ENCODE results near the gene FLYWCH1. TPM values are rescaled to one million over a fixed set of nuclear protein-coding genes. Genes with fewer than 3 reads are reported as not detected.

FLYWCH1 gene
- total and polyA plus RNA-seq, 2 experiments from 2014 or later = 16.0 to 44.7 TPM

DNA sequence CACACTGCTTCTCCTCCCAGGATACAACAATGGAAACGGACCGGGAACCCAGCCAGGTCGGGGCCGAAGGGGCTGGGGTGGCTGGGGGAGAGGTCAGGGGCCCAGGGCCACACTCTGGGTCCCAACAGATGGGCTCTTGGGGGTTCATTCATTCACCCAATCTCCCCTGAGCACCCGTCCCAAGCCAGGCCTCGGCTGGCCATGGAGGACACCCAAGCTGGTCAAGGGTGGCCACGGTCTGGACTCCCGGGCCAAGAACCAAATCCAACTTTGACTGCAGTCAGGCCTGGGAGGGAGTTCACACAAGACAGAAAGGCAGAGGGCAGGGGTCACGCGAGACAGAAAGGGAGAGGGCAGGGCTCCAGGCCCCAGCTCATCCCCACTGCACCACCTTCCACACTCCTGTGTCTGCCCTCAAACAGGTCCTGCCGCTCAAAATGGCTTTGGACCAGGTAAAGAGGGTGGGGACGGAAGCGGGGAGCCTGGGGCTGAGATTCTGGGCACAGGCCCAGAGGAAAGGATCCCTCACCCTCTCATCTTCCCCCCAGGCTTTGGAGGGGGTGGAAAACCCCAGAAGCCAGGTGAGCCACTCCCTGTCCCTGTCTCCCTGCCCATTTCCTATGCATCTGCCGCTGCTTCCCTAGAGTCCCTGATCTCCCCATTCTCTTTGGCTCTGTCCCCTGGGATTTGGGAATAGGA is 80.8 kb downstream of the FLYWCH1 start:
- Histone ChIP-seq H3K27me3 (replicated peaks; ENCODE audit: insufficient read depth) (no peaks in the 10 kb centered on the region; the same call in 1 of the 2 replicates), H3K9ac (no peak overlapping the region), H4K20me1 (ENCODE audit: insufficient read depth) (no peaks in the 10 kb centered on the region), H3K9me2 (ENCODE audit: insufficient read depth) (no peaks in the 10 kb centered on the region), H3K4me1 (ENCODE audit: insufficient read depth) (no peaks in the 10 kb centered on the region), H3K4me3 (no peak overlapping the region), H3K9me3 (ENCODE audit: low read depth) (no peaks in the 10 kb centered on the region), H3K79me2 (ENCODE audit: insufficient read depth) (no peaks in the 10 kb centered on the region), H3K4me2 (ENCODE audit: unreplicated experiment) (no peak overlapping the region), H3K27ac (no peak overlapping the region), H3K36me3 (ENCODE audit: low read depth) (no peaks in the 10 kb centered on the region), H3F3A (ENCODE audit: insufficient read depth) (no peaks in the 10 kb centered on the region), H2AFZ (no peak overlapping the region)
- in situ Hi-C loops (cut with MboI) = no loop called here
- DNase-seq = no peak
- TF ChIP-seq EZH2 (IDR thresholded peaks at IDR 0.05; ENCODE audit: insufficient read depth, poor library complexity, severe bottlenecking) (no peak), EZH2phosphoT487 (IDR thresholded peaks at IDR 0.05; ENCODE audit: insufficient read depth, low read depth) (no peak)
- 83% methylated on average over 14 of the region's 14 CpGs for WGBS, 2 experiments (ENCODE audit: low coverage in 1 of 2, low lambda C conversion rate in 2 of 2, missing lambda C conversion rate in 2 of 2)

DNA sequence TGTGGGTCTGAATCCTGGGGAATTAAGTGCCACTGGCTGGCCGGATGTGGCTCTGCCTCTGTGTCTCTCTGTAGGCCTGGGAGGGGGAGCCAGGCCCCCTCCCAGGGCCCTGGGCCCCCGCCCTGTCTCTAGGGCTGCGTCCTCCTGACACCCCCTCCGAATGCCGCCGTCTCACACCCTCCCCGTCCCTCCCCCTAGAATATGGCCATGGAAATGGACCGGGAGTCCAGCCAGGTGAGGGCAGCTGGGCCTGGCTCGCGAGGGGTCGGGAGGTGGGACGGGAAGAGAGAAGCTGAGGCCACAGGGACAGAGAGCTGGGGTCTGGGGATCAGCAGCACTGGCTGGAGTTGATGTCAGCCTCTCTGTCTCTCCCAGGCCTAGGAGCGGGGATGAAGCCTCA is 84.6 kb downstream of the FLYWCH1 start:
- Histone ChIP-seq H3K4me2 (ENCODE audit: unreplicated experiment) (no peak overlapping the region), H3K9me2 (ENCODE audit: insufficient read depth) (no peaks in the 10 kb centered on the region), H3F3A (ENCODE audit: insufficient read depth) (no peaks in the 10 kb centered on the region), H3K9ac (no peak overlapping the region), H3K4me3 (no peak overlapping the region), H3K9me3 (ENCODE audit: low read depth) (no peaks in the 10 kb centered on the region), H4K20me1 (ENCODE audit: insufficient read depth) (no peaks in the 10 kb centered on the region), H3K36me3 (ENCODE audit: low read depth) (no peaks in the 10 kb centered on the region), H3K79me2 (ENCODE audit: insufficient read depth) (no peaks in the 10 kb centered on the region), H3K27ac (no peak overlapping the region), H2AFZ (no peak overlapping the region), H3K4me1 (ENCODE audit: insufficient read depth) (no peaks in the 10 kb centered on the region), H3K27me3 (replicated peaks; ENCODE audit: insufficient read depth) (no peaks in the 10 kb centered on the region)
- no peak for DNase-seq
- in situ Hi-C loops (cut with MboI) = no loop called here
- WGBS, 2 experiments (ENCODE audit: low coverage in 1 of 2, low lambda C conversion rate in 2 of 2, missing lambda C conversion rate in 2 of 2) = 77 to 91% methylated on average over 4 to 13 of the region's 13 CpGs
- TF ChIP-seq EZH2phosphoT487 (IDR thresholded peaks at IDR 0.05; ENCODE audit: insufficient read depth, low read depth) (no peak), EZH2 (IDR thresholded peaks at IDR 0.05; ENCODE audit: insufficient read depth, poor library complexity, severe bottlenecking) (no peak)

DNA sequence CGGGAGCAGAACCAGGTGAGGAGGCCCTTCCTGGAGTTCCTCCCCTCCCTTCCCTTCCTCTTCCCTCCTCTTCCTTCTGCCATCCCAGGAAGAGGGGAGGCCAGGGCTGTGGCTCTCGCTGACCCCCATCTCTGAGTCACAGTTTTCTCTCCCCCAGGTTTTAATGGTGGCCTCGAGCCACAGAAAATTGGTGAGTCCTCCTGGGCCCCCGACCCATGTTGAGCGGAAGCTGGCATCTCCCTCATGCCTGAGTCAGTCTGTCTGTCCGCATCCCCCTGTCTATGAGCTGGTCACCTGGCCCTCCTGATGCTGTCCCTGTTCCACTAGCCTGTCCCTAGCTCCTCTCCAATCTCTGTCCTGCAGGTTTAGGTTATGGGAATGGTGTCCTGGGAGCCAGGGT is 88.2 kb downstream of the FLYWCH1 start:
- no peaks in the 10 kb centered on the region for H3K9me2 ChIP-seq (ENCODE audit: insufficient read depth)
- no peaks in the 10 kb centered on the region for H4K20me1 ChIP-seq (ENCODE audit: insufficient read depth)
- no peak overlapping the region for H2AFZ ChIP-seq
- no peaks in the 10 kb centered on the region for H3K9me3 ChIP-seq (ENCODE audit: low read depth)
- H3K4me2 ChIP-seq (ENCODE audit: unreplicated experiment) = no peak overlapping the region
- H3K27ac ChIP-seq = no peak overlapping the region
- H3K36me3 ChIP-seq (ENCODE audit: low read depth) = no peaks in the 10 kb centered on the region
- 63 to 77% methylated on average over 6 of the region's 6 CpGs for WGBS, 2 experiments (ENCODE audit: low coverage in 1 of 2, low lambda C conversion rate in 2 of 2, missing lambda C conversion rate in 2 of 2)
- H3K4me1 ChIP-seq (ENCODE audit: insufficient read depth) = no peaks in the 10 kb centered on the region
- DNase-seq = no peak
- no peak overlapping the region for H3K4me3 ChIP-seq
- in situ Hi-C loops (cut with MboI) = no loop called here
- H3K79me2 ChIP-seq (ENCODE audit: insufficient read depth) = no peaks in the 10 kb centered on the region
- no peak overlapping the region for H3K9ac ChIP-seq
- no peak for TF ChIP-seq EZH2 (IDR thresholded peaks at IDR 0.05; ENCODE audit: insufficient read depth, poor library complexity, severe bottlenecking)
- no peak for TF ChIP-seq EZH2phosphoT487 (IDR thresholded peaks at IDR 0.05; ENCODE audit: insufficient read depth, low read depth)
- H3K27me3 ChIP-seq (replicated peaks; ENCODE audit: insufficient read depth) = no peaks in the 10 kb centered on the region
- no peaks in the 10 kb centered on the region for H3F3A ChIP-seq (ENCODE audit: insufficient read depth)

DNA sequence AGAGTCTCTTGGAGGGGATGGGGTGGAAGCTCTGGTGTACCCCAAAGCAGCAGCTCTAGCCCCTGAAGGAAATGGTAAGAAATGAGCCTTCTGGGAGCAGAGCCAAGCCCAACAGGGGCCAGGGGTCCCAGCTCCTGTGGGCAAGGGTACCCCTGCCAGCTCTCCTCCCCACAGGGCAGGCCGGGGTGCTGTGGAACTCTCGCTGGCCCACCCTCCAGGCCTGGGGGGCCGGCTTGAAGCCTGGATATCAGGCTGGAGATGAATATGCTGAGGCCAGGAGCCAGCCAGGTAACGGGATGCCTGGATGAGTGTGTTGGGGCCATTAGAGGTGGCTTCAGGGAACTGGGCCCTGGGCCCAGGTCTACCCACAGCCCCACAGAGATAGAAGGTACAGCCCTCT is 88.8 kb downstream of the FLYWCH1 start:
- Histone ChIP-seq H2AFZ (no peak overlapping the region), H3K9me2 (ENCODE audit: insufficient read depth) (no peaks in the 10 kb centered on the region), H3K9ac (no peak overlapping the region), H3K4me1 (ENCODE audit: insufficient read depth) (no peaks in the 10 kb centered on the region), H3K4me2 (ENCODE audit: unreplicated experiment) (no peak overlapping the region), H3K4me3 (no peak overlapping the region), H4K20me1 (ENCODE audit: insufficient read depth) (no peaks in the 10 kb centered on the region), H3K36me3 (ENCODE audit: low read depth) (no peaks in the 10 kb centered on the region), H3K27me3 (replicated peaks; ENCODE audit: insufficient read depth) (no peaks in the 10 kb centered on the region), H3K9me3 (ENCODE audit: low read depth) (no peaks in the 10 kb centered on the region), H3F3A (ENCODE audit: insufficient read depth) (no peaks in the 10 kb centered on the region), H3K79me2 (ENCODE audit: insufficient read depth) (no peaks in the 10 kb centered on the region), H3K27ac (no peak overlapping the region)
- DNase-seq = no peak
- TF ChIP-seq EZH2 (IDR thresholded peaks at IDR 0.05; ENCODE audit: insufficient read depth, poor library complexity, severe bottlenecking) = no peak
- in situ Hi-C loops (cut with MboI) = no loop called here
- WGBS, 2 experiments (ENCODE audit: low coverage in 1 of 2, low lambda C conversion rate in 2 of 2, missing lambda C conversion rate in 2 of 2) = 74 to 76% methylated on average over 4 of the region's 4 CpGs

Small RNA genes lying within 50 kb of the gene (small RNA-seq; reads per million reads assigned to genes)
- not detected for gene LINC00514 (ENCODE audit: low read depth, low replicate concordance)

Other genes with a start within 250 kb of the FLYWCH1 start
- 28.1 and 38.3 TPM in 2 replicates for gene KCTD5, start 229.4 kb upstream of the FLYWCH1 start, total RNA-seq (2014; rRNA removed; shearing (Covaris generic))
- 33.2 and 33.6 TPM in 2 replicates for gene KCTD5, start 229.4 kb upstream of the FLYWCH1 start, polyA plus RNA-seq (2016; fragmentation: Nextera tagmentation; extraction: Ambion mirVana)
- 0.76 TPM in 1 of 2 replicates, not detected in the other for gene PRSS27, start 191.7 kb upstream of the FLYWCH1 start, total RNA-seq (2014; rRNA removed; shearing (Covaris generic))
- 0.68 and 0.80 TPM in 2 replicates for gene PRSS27, start 191.7 kb upstream of the FLYWCH1 start, polyA plus RNA-seq (2016; fragmentation: Nextera tagmentation; extraction: Ambion mirVana)
- 42.6 and 53.6 TPM in 2 replicates for gene SRRM2, start 159.3 kb upstream of the FLYWCH1 start, total RNA-seq (2014; rRNA removed; shearing (Covaris generic))
- 173 and 202 TPM in 2 replicates for gene SRRM2, start 159.3 kb upstream of the FLYWCH1 start, polyA plus RNA-seq (2016; fragmentation: Nextera tagmentation; extraction: Ambion mirVana)
- gene ELOB, start 134.7 kb upstream of the FLYWCH1 start, total RNA-seq (2014; rRNA removed; shearing (Covaris generic)) = 320 and 713 TPM in 2 replicates
- gene ELOB, start 134.7 kb upstream of the FLYWCH1 start, polyA plus RNA-seq (2016; fragmentation: Nextera tagmentation; extraction: Ambion mirVana) = 565 and 586 TPM in 2 replicates
- gene PRSS33, start 124.4 kb upstream of the FLYWCH1 start, total RNA-seq (2014; rRNA removed; shearing (Covaris generic)) = not detected in 2 replicates
- gene PRSS33, start 124.4 kb upstream of the FLYWCH1 start, polyA plus RNA-seq (2016; fragmentation: Nextera tagmentation; extraction: Ambion mirVana) = not detected in 2 replicates
- gene PRSS41, start 113.5 kb upstream of the FLYWCH1 start, total RNA-seq (2014; rRNA removed; shearing (Covaris generic)) = not detected in 2 replicates
- gene PRSS41, start 113.5 kb upstream of the FLYWCH1 start, polyA plus RNA-seq (2016; fragmentation: Nextera tagmentation; extraction: Ambion mirVana) = not detected in 2 replicates
- gene PRSS21, start 94.7 kb upstream of the FLYWCH1 start, total RNA-seq (2014; rRNA removed; shearing (Covaris generic)) = not detected in 2 replicates
- gene PRSS21, start 94.7 kb upstream of the FLYWCH1 start, polyA plus RNA-seq (2016; fragmentation: Nextera tagmentation; extraction: Ambion mirVana) = not detected in 2 replicates
- gene ZG16B, start 81.6 kb upstream of the FLYWCH1 start, total RNA-seq (2014; rRNA removed; shearing (Covaris generic)) = not detected in 2 replicates
- not detected in 2 replicates for gene ZG16B, start 81.6 kb upstream of the FLYWCH1 start, polyA plus RNA-seq (2016; fragmentation: Nextera tagmentation; extraction: Ambion mirVana)
- gene PRSS22, start 53.8 kb upstream of the FLYWCH1 start, total RNA-seq (2014; rRNA removed; shearing (Covaris generic)) = not detected in 2 replicates
- gene PRSS22, start 53.8 kb upstream of the FLYWCH1 start, polyA plus RNA-seq (2016; fragmentation: Nextera tagmentation; extraction: Ambion mirVana) = not detected in 2 replicates
- gene FLYWCH2, start 28.7 kb upstream of the FLYWCH1 start, total RNA-seq (2014; rRNA removed; shearing (Covaris generic)) = 60.3 and 112 TPM in 2 replicates
- 48.6 and 53.6 TPM in 2 replicates for gene FLYWCH2, start 28.7 kb upstream of the FLYWCH1 start, polyA plus RNA-seq (2016; fragmentation: Nextera tagmentation; extraction: Ambion mirVana)
- not detected in 2 replicates for gene KREMEN2, start 52.3 kb downstream of the FLYWCH1 start, total RNA-seq (2014; rRNA removed; shearing (Covaris generic))
- not detected in 2 replicates for gene KREMEN2, start 52.3 kb downstream of the FLYWCH1 start, polyA plus RNA-seq (2016; fragmentation: Nextera tagmentation; extraction: Ambion mirVana)
- 7.7 and 11.3 TPM in 2 replicates for gene PAQR4, start 57.4 kb downstream of the FLYWCH1 start, total RNA-seq (2014; rRNA removed; shearing (Covaris generic))
- gene PAQR4, start 57.4 kb downstream of the FLYWCH1 start, polyA plus RNA-seq (2016; fragmentation: Nextera tagmentation; extraction: Ambion mirVana) = 5.1 and 5.6 TPM in 2 replicates
- gene PKMYT1, start 68.5 kb downstream of the FLYWCH1 start, total RNA-seq (2014; rRNA removed; shearing (Covaris generic)) = 11.0 and 15.6 TPM in 2 replicates
- gene PKMYT1, start 68.5 kb downstream of the FLYWCH1 start, polyA plus RNA-seq (2016; fragmentation: Nextera tagmentation; extraction: Ambion mirVana) = 21.1 TPM in 2 replicates
- gene CLDN9, start 101.0 kb downstream of the FLYWCH1 start, total RNA-seq (2014; rRNA removed; shearing (Covaris generic)) = not detected in 2 replicates
- 0.09 TPM in 1 of 2 replicates, not detected in the other for gene CLDN9, start 101.0 kb downstream of the FLYWCH1 start, polyA plus RNA-seq (2016; fragmentation: Nextera tagmentation; extraction: Ambion mirVana)
- gene CLDN6, start 106.3 kb downstream of the FLYWCH1 start, total RNA-seq (2014; rRNA removed; shearing (Covaris generic)) = not detected in 2 replicates
- gene CLDN6, start 106.3 kb downstream of the FLYWCH1 start, polyA plus RNA-seq (2016; fragmentation: Nextera tagmentation; extraction: Ambion mirVana) = 0.32 and 0.33 TPM in 2 replicates
- 700 and 735 TPM in 2 replicates for gene TNFRSF12A, start 108.4 kb downstream of the FLYWCH1 start, total RNA-seq (2014; rRNA removed; shearing (Covaris generic))
- 864 and 895 TPM in 2 replicates for gene TNFRSF12A, start 108.4 kb downstream of the FLYWCH1 start, polyA plus RNA-seq (2016; fragmentation: Nextera tagmentation; extraction: Ambion mirVana)
- 5.8 and 7.2 TPM in 2 replicates for gene HCFC1R1, start 112.0 kb downstream of the FLYWCH1 start, total RNA-seq (2014; rRNA removed; shearing (Covaris generic))
- gene HCFC1R1, start 112.0 kb downstream of the FLYWCH1 start, polyA plus RNA-seq (2016; fragmentation: Nextera tagmentation; extraction: Ambion mirVana) = 53.2 and 60.4 TPM in 2 replicates
- 12.3 and 17.7 TPM in 2 replicates for gene THOC6, start 112.1 kb downstream of the FLYWCH1 start, total RNA-seq (2014; rRNA removed; shearing (Covaris generic))
- 18.1 and 22.4 TPM in 2 replicates for gene THOC6, start 112.1 kb downstream of the FLYWCH1 start, polyA plus RNA-seq (2016; fragmentation: Nextera tagmentation; extraction: Ambion mirVana)
- gene BICDL2, start 125.0 kb downstream of the FLYWCH1 start, total RNA-seq (2014; rRNA removed; shearing (Covaris generic)) = 0.11 TPM in 1 of 2 replicates, not detected in the other
- 0.30 and 0.63 TPM in 2 replicates for gene BICDL2, start 125.0 kb downstream of the FLYWCH1 start, polyA plus RNA-seq (2016; fragmentation: Nextera tagmentation; extraction: Ambion mirVana)
- not detected in 2 replicates for gene MMP25, start 134.6 kb downstream of the FLYWCH1 start, total RNA-seq (2014; rRNA removed; shearing (Covaris generic))
- 0.16 and 0.23 TPM in 2 replicates for gene MMP25, start 134.6 kb downstream of the FLYWCH1 start, polyA plus RNA-seq (2016; fragmentation: Nextera tagmentation; extraction: Ambion mirVana)
- gene IL32, start 153.7 kb downstream of the FLYWCH1 start, total RNA-seq (2014; rRNA removed; shearing (Covaris generic)) = 0.76 TPM in 1 of 2 replicates, not detected in the other
- gene IL32, start 153.7 kb downstream of the FLYWCH1 start, polyA plus RNA-seq (2016; fragmentation: Nextera tagmentation; extraction: Ambion mirVana) = 0.56 and 1.0 TPM in 2 replicates
- not detected in 2 replicates for gene ZSCAN10, start 187.4 kb downstream of the FLYWCH1 start, total RNA-seq (2014; rRNA removed; shearing (Covaris generic))
- 0.08 TPM in 1 of 2 replicates, not detected in the other for gene ZSCAN10, start 187.4 kb downstream of the FLYWCH1 start, polyA plus RNA-seq (2016; fragmentation: Nextera tagmentation; extraction: Ambion mirVana)
- gene ZNF205, start 200.7 kb downstream of the FLYWCH1 start, total RNA-seq (2014; rRNA removed; shearing (Covaris generic)) = 12.5 and 14.6 TPM in 2 replicates
- 4.2 and 4.4 TPM in 2 replicates for gene ZNF205, start 200.7 kb downstream of the FLYWCH1 start, polyA plus RNA-seq (2016; fragmentation: Nextera tagmentation; extraction: Ambion mirVana)
- gene ZNF213, start 223.1 kb downstream of the FLYWCH1 start, total RNA-seq (2014; rRNA removed; shearing (Covaris generic)) = 7.3 and 7.7 TPM in 2 replicates
- gene ZNF213, start 223.1 kb downstream of the FLYWCH1 start, polyA plus RNA-seq (2016; fragmentation: Nextera tagmentation; extraction: Ambion mirVana) = 5.3 and 5.4 TPM in 2 replicates

Data from GM23248 (cell line).